ENCODE data around the gene CREB5. TPM values are rescaled to one million over a fixed set of nuclear protein-coding genes. Genes with fewer than 3 reads are reported as not detected.

The CREB5 gene
- total and polyA plus RNA-seq, 3 donors from 2014 or later = 2.0 to 2.9 (median 2.9) TPM

DNA sequence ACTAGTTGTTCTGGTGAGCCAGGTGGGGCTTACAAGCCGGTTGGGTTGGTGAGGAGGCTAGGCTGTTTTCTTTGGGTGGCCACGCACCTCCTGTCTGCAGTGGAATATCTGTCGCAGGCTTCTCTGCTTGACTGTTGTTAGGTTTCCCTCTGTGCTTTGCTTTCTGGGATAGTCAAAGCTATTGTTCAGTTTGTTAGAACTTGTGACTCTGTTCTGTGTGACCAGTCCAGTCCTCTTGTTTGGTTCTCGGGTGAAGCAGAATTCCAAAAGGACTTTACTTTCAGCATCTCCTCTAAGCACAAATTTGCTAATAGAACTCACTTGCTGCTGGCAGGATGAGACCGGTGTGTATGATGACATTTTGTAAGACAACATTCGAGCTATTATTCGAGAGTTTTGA lies 105.3 kb downstream of the CREB5 start:
- WGBS, 2 donors = 89 to 97% methylated on average over 7 of the region's 7 CpGs

DNA sequence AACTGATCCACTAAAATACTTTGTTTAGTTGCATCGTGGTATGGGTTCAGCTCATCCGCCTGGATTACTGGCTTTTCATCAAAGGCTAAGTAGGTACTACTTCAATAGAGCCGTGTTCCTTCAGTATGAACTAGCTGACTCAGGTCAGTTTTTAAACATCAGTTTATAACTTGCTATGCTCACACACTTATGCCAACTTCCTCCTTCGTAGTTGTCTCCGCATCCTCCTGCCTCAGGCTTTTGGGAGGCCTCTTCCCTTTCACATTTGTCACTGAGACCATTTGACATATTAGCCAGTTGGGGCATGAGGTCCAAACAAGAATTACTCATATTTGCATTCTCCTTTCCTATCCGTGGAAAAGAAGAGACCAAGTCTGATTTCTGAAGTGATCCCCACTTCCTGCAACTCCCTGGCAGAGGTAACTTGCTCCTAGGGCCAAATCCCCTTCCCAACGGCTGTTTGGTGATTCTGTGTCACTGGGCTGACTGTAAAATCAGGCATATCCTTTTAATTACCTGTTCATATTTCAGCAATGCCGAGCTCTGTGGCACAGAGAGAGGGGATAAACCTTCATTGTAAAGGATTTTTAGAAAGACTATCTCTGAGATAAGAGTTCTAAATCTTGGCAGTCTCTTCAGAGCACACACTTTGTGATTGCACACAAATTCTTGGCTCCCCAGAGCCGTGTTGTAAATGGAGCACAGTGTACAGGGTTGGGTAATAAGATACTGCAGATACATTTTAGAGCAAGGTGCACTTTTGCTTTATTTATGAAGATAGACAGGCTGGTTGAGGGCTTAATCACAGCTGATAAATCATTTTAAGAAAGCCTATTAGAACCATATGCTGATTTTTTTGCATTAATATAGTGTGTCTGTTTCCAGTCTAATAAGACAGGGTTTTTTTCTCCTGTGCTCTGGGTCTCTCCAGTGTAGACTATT lies 108.0 kb downstream of the CREB5 start:
- no peaks in the 10 kb centered on the region for H3K4me1 ChIP-seq
- H3K27me3 ChIP-seq = no peaks in the 10 kb centered on the region
- intact Hi-C loops (cut with DNase I; ENCODE audit: low total_unique reads) = no loop called here
- H3K9me3 ChIP-seq = no peaks in the 10 kb centered on the region
- H3K27ac ChIP-seq = no peak overlapping the region
- DNase-seq = no peak
- no peaks in the 10 kb centered on the region for H3K36me3 ChIP-seq (ENCODE audit: low read depth, missing control alignments)
- no peak overlapping the region for H3K4me3 ChIP-seq
- WGBS, 2 donors = 65 to 70% methylated on average over 9 of the region's 9 CpGs
- no peak for TF ChIP-seq POLR2A (IDR thresholded peaks at IDR 0.05)
- TF ChIP-seq, protein P1, sequence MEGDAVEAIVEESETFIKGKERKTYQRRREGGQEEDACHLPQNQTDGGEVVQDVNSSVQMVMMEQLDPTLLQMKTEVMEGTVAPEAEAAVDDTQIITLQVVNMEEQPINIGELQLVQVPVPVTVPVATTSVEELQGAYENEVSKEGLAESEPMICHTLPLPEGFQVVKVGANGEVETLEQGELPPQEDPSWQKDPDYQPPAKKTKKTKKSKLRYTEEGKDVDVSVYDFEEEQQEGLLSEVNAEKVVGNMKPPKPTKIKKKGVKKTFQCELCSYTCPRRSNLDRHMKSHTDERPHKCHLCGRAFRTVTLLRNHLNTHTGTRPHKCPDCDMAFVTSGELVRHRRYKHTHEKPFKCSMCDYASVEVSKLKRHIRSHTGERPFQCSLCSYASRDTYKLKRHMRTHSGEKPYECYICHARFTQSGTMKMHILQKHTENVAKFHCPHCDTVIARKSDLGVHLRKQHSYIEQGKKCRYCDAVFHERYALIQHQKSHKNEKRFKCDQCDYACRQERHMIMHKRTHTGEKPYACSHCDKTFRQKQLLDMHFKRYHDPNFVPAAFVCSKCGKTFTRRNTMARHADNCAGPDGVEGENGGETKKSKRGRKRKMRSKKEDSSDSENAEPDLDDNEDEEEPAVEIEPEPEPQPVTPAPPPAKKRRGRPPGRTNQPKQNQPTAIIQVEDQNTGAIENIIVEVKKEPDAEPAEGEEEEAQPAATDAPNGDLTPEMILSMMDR (IDR thresholded peaks at IDR 0.05) = no peak

More for the DNA sequence above, 105.3 kb downstream of the CREB5 start:
- no peak overlapping the region for H3K4me3 ChIP-seq
- H3K27ac ChIP-seq = no peak overlapping the region
- DNase-seq = no peak
- TF ChIP-seq POLR2A (IDR thresholded peaks at IDR 0.05) = no peak
- TF ChIP-seq, protein P1 (IDR thresholded peaks at IDR 0.05) = no peak
- no peaks in the 10 kb centered on the region for H3K4me1 ChIP-seq
- intact Hi-C loops (cut with DNase I; ENCODE audit: low total_unique reads) = no loop called here
- H3K36me3 ChIP-seq (ENCODE audit: low read depth, missing control alignments) = no peaks in the 10 kb centered on the region
- no peaks in the 10 kb centered on the region for H3K27me3 ChIP-seq
- H3K9me3 ChIP-seq = no peaks in the 10 kb centered on the region

DNA sequence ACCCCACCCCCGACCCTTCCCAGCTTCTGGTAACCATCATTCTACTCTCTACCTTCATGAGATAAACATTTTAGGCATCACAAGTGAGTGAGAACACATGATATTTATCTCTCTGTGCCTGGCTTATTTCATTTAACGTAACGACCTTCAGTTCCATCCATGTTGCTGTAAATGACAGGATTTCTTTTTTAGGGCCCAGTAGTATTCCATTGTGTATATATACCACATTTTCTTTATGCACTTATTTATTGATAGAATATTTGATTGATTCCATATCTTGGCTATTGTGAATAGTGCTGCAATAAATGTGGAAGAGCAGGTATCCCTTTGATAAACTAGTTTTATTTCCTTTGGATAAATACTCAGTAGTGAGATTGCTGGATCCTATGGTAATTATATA lies 112.7 kb downstream of the CREB5 start:
- whole genome bisulfite sequencing, 2 donors = 88 to 94% methylated on average over 2 to 3 of the region's 3 CpGs
- no peak for DNase-seq
- intact Hi-C loops (cut with DNase I; ENCODE audit: low total_unique reads) = no loop called here
- H3K36me3 ChIP-seq (ENCODE audit: low read depth, missing control alignments) = no peaks in the 10 kb centered on the region
- H3K4me3 ChIP-seq = no peak overlapping the region
- no peaks in the 10 kb centered on the region for H3K9me3 ChIP-seq
- H3K27me3 ChIP-seq = no peaks in the 10 kb centered on the region
- peaks cover 6% of the 10 kb centered on the region for H3K4me1 ChIP-seq
- H3K27ac ChIP-seq = no peak overlapping the region
- TF ChIP-seq POLR2A (IDR thresholded peaks at IDR 0.05) = no peak
- TF ChIP-seq, protein P1 (IDR thresholded peaks at IDR 0.05) = no peak

DNA sequence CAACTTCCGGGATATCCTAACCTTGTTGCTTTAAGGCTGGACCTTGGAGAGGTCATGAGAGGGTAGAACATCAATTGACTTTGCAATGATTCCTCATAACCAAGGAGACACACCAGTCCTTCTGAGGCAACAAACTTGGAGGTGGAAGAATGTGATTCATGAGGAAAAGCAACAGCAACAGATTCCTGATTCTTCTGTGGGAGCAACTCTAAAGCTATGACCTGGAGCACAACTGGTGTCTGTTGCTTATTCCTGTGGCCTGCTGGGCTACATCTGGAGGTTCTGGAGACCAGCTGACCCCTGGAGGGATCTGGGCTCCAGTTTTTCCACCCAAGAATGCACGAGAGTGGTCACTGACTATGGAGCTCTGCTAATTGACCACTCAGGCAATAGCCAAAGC lies 116.6 kb downstream of the CREB5 start:
- WGBS, 2 donors = 82 to 85% methylated on average over 2 of the region's 2 CpGs
- DNase-seq = no peak
- Histone ChIP-seq H3K4me3 (no peak overlapping the region), H3K27ac (no peak overlapping the region), H3K27me3 (no peaks in the 10 kb centered on the region), H3K4me1 (peaks cover 13% of the 10 kb centered on the region), H3K9me3 (no peaks in the 10 kb centered on the region), H3K36me3 (ENCODE audit: low read depth, missing control alignments) (no peaks in the 10 kb centered on the region)
- TF ChIP-seq POLR2A (IDR thresholded peaks at IDR 0.05) = no peak
- TF ChIP-seq, protein P1 (IDR thresholded peaks at IDR 0.05) = no peak
- intact Hi-C loops (cut with DNase I; ENCODE audit: low total_unique reads) = no loop called here
